ENCODE measurements around the gene FARS2. TPM values are rescaled to one million over a fixed set of nuclear protein-coding genes. Genes with fewer than 3 reads are reported as not detected.

FARS2 gene
- total RNA-seq, 2 experiments from 2014 or later: 16.7 to 20.2 TPM

DNA sequence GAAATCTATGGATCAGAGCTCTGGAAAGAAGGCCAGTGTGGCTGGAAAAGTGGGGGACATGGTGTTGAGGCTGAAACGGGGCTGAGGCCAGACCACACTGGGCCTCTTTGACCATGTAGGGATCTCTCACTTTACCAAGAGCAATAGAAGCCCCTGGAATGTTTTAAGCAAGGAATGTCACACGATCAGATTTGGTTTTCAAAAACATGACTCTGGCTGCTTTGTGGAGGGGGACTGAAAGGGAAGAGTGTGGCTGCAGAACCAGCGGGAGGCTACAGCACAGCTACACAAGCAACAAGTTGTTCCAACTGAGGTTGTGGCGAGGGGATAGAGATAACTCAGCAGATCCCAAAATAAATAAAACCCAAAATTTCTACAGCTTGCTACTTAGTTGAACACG, 399.5 kb downstream of the FARS2 start:
- no peak overlapping the region for H3K4me3 Mint-ChIP-seq
- H3K9me3 Mint-ChIP-seq (ENCODE audit: insufficient read depth): no peaks in the 10 kb centered on the region
- CTCF ChIA-PET: no interaction called here
- peaks cover 9% of the 10 kb centered on the region for H3K36me3 Mint-ChIP-seq (ENCODE audit: low read depth)
- DNase-seq (no peak), ATAC-seq (no peak)
- peaks cover 16% of the 10 kb centered on the region for H3K4me1 Mint-ChIP-seq (ENCODE audit: low read depth)
- H3K27ac Mint-ChIP-seq: no peak overlapping the region
- POLR2A ChIA-PET: no interaction called here
- H3K27me3 Mint-ChIP-seq (ENCODE audit: low read depth): no peaks in the 10 kb centered on the region

DNA sequence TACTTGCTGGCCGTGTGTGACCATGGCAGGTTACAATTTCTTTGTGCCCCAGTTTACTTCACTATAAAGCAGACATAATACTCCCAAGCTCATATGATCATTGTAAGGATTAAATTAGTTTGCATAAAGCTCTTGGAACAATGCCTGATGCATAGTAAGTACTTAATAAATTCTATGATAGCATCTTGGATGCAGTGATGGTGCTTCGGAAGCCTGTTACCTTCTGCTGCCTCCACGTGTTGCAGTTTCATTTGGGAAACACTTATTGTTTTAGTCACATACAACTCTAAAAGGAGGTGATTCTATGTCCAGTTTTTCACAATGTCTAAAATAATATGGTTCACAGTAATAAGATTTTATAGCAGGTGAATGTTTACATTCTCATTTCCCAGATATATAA, 401.5 kb downstream of the FARS2 start:
- Mint-ChIP-seq H3K36me3 (ENCODE audit: low read depth) (peaks cover 4% of the 10 kb centered on the region), H3K4me3 (no peak overlapping the region), H3K9me3 (ENCODE audit: insufficient read depth) (no peaks in the 10 kb centered on the region), H3K27ac (no peak overlapping the region), H3K4me1 (ENCODE audit: low read depth) (peaks cover 32% of the 10 kb centered on the region), H3K27me3 (ENCODE audit: low read depth) (no peaks in the 10 kb centered on the region)
- ATAC-seq: no peak
- ChIA-PET CTCF (no interaction called here), POLR2A (no interaction called here)
- no peak for DNase-seq

GRCh38 chr6:5663259-5663658, 401.9 kb downstream of the FARS2 start:
- Mint-ChIP-seq H3K27me3 (ENCODE audit: low read depth) (no peaks in the 10 kb centered on the region), H3K36me3 (ENCODE audit: low read depth) (peaks cover 4% of the 10 kb centered on the region), H3K27ac (no peak overlapping the region), H3K9me3 (ENCODE audit: insufficient read depth) (no peaks in the 10 kb centered on the region), H3K4me1 (ENCODE audit: low read depth) (peaks cover 37% of the 10 kb centered on the region), H3K4me3 (no peak overlapping the region)
- DNase-seq (no peak), ATAC-seq (no peak)
- POLR2A ChIA-PET: interaction anchor here (1.2 kb wide), 1 partner anchor 12 kb away, joined by 3 read pairs; no protein-coding TSS in a partner anchor
- CTCF ChIA-PET: no interaction called here

DNA sequence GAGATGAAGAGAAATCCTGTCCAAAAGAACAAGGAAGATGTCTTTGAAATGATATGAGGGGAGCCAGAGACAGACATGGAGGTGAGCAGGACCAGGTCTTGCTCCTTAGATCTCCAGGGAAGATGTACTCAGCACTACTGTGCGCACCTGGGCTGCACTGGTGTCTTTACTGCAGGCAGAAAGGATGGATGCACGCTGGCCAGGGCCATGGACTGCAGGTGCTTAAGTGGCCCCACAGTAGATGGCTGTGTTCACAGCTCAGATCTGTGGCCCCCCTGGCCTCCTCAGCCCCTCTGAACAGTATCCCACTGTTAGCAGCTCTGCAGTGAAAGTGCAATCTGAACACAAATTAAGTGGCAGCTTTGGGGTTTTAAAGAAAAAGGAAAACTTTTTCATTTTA, 402.4 kb downstream of the FARS2 start:
- ChIA-PET POLR2A (interaction anchor here (1.2 kb wide), 1 partner anchor 12 kb away, joined by 3 read pairs; no protein-coding TSS in a partner anchor), CTCF (no interaction called here)
- DNase-seq (no peak), ATAC-seq (no peak)
- H3K9me3 Mint-ChIP-seq (ENCODE audit: insufficient read depth): no peaks in the 10 kb centered on the region
- peaks cover 4% of the 10 kb centered on the region for H3K36me3 Mint-ChIP-seq (ENCODE audit: low read depth)
- no peaks in the 10 kb centered on the region for H3K27me3 Mint-ChIP-seq (ENCODE audit: low read depth)
- no peak overlapping the region for H3K27ac Mint-ChIP-seq
- H3K4me1 Mint-ChIP-seq (ENCODE audit: low read depth): peaks cover 40% of the 10 kb centered on the region
- no peak overlapping the region for H3K4me3 Mint-ChIP-seq

DNA sequence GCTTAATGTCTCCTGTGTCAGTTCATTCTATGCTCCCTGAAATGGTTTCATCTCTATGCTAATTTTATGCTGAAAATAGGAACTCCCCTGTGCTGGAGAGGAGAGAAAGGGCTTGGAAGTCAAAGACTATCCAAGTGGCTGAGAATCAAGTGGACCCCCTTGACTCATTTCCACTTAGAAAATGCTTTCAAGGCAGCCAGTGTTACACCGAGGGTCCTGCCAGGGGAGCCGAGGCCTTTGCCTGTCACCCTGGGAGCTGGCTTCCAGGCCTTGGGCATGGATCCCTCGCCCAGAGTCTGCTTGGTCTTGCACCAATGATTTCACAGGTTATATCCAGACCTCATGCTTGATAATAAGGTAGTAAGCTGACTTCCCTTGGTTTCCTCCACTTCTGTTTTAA, 402.8 kb downstream of the FARS2 start:
- POLR2A ChIA-PET: interaction anchor here (1.0 to 1.2 kb wide), 2 partner anchors 13 to 53 kb away, joined by 3 read pairs; no protein-coding TSS in a partner anchor
- CTCF ChIA-PET: interaction anchor here (1.2 kb wide), 1 partner anchor 228 kb away, joined by 3 read pairs; no protein-coding TSS in a partner anchor
- Mint-ChIP-seq H3K4me1 (ENCODE audit: low read depth) (peaks cover 41% of the 10 kb centered on the region), H3K27me3 (ENCODE audit: low read depth) (no peaks in the 10 kb centered on the region), H3K27ac (no peak overlapping the region), H3K36me3 (ENCODE audit: low read depth) (peaks cover 4% of the 10 kb centered on the region), H3K4me3 (no peak overlapping the region), H3K9me3 (ENCODE audit: insufficient read depth) (no peaks in the 10 kb centered on the region)
- ATAC-seq (no peak), DNase-seq (no peak)

DNA sequence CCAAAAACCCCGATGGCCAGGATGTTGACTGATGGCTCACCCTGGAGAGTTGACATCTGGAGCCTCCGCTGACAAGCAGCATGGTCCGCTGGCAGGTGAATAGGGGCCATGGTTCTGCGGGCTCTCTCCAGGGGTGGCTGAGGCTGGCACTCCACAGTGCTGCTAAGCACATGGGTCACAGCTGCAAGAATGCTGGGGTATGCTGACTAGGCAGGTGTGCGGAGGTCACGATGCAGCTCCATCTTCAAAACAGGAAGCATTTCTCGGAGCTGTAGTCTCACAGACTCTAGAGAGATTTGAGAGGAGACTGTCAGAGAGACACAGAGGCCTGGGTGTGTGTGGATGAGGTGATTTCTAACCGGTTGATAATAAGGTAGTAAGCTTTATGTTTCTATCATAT, 403.9 kb downstream of the FARS2 start:
- Mint-ChIP-seq H3K36me3 (ENCODE audit: low read depth) (peaks cover 6% of the 10 kb centered on the region), H3K4me3 (peak overlapping the region; percentile 48), H3K27me3 (ENCODE audit: low read depth) (no peaks in the 10 kb centered on the region), H3K27ac (peak overlapping the region; percentile 81), H3K4me1 (ENCODE audit: low read depth) (peaks cover 47% of the 10 kb centered on the region), H3K9me3 (ENCODE audit: insufficient read depth) (no peaks in the 10 kb centered on the region)
- DNase-seq (peak; percentile 37), ATAC-seq (peak; percentile 45)
- ChIA-PET CTCF (interaction anchor here (1.2 to 1.4 kb wide), 2 partner anchors 194 to 227 kb away, joined by 3 to 7 read pairs; no protein-coding TSS in a partner anchor), POLR2A (interaction anchor here (1.0 kb wide), 1 partner anchor 54 kb away, joined by 3 read pairs; no protein-coding TSS in a partner anchor)

DNA sequence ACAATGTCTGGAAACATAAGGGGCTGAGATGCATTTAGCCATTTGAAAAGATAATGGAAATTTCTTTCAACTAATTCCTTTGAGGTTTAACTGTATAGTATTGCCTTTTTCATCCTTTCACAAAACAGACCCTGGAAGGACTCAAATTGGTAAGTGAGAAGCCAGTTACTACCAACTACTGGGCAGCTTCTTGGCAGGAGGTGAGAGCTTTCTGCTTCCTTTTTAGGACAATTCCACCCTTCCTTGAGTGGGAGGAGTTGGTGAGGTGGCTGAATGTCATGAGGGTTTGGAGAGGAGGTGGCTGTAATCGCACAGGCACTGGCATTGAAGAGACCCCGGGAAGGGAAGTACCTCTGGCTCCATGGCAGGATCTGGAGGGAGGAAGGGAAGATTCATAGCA, 404.4 kb downstream of the FARS2 start:
- ChIA-PET CTCF (interaction anchor here (1.4 kb wide), 1 partner anchor 194 kb away, joined by 7 read pairs; no protein-coding TSS in a partner anchor), POLR2A (no interaction called here)
- DNase-seq (no peak), ATAC-seq (no peak)
- H3K27ac Mint-ChIP-seq: peak overlapping the region; percentile 81
- peaks cover 7% of the 10 kb centered on the region for H3K36me3 Mint-ChIP-seq (ENCODE audit: low read depth)
- H3K4me1 Mint-ChIP-seq (ENCODE audit: low read depth): peaks cover 52% of the 10 kb centered on the region
- H3K27me3 Mint-ChIP-seq (ENCODE audit: low read depth): no peaks in the 10 kb centered on the region
- peak overlapping the region; percentile 48 for H3K4me3 Mint-ChIP-seq
- no peaks in the 10 kb centered on the region for H3K9me3 Mint-ChIP-seq (ENCODE audit: insufficient read depth)

DNA sequence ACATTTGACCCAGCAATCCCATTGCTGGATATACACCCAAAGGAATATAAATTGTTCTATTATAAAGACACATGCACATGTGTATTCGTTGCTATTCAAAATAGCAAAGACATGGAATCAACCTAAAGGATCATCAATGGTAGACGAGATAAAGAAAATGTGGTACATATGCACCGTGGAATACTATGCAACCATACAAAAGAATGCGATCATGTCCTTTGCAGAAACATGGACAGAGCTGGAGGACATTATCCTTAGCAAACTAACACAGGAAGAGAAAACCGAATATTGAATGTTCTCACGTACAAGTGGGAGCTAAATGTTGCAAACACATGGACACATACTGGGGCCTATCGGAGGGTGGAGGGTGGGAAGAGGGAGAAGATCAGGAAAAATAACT, 405.4 kb downstream of the FARS2 start:
- Mint-ChIP-seq H3K4me3 (no peak overlapping the region), H3K4me1 (ENCODE audit: low read depth) (peaks cover 62% of the 10 kb centered on the region), H3K9me3 (ENCODE audit: insufficient read depth) (no peaks in the 10 kb centered on the region), H3K27ac (peak overlapping the region; percentile 15), H3K36me3 (ENCODE audit: low read depth) (peaks cover 12% of the 10 kb centered on the region), H3K27me3 (ENCODE audit: low read depth) (no peaks in the 10 kb centered on the region)
- DNase-seq (no peak), ATAC-seq (no peak)
- ChIA-PET CTCF (no interaction called here), POLR2A (no interaction called here)

DNA sequence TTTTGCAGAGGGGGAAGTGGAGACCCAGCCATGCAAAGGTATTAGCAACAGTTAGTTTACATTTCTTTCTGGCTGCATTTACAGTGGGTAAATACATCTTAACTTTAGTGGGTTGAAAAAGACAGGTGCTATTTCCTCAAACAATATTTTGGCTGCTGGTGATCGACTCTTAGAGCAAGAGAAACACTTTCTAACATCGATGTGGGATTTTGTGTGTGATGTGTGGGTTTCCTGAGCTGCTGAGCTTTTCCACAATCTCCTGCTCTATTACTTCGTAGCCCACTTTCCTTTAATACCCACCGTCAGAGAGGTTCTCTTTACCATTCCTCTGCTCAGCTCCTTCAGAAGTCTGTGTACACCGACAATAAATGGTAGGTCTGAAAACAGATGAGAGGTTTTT, 406.4 kb downstream of the FARS2 start:
- ATAC-seq (peak; percentile 72), DNase-seq (peak; percentile 68)
- H3K9me3 Mint-ChIP-seq (ENCODE audit: insufficient read depth): no peaks in the 10 kb centered on the region
- ChIA-PET CTCF (interaction anchor here (1.7 kb wide), 1 partner anchor 196 kb away, joined by 8 read pairs; no protein-coding TSS in a partner anchor), POLR2A (no interaction called here)
- no peaks in the 10 kb centered on the region for H3K27me3 Mint-ChIP-seq (ENCODE audit: low read depth)
- peak overlapping the region; percentile 88 for H3K27ac Mint-ChIP-seq
- H3K36me3 Mint-ChIP-seq (ENCODE audit: low read depth): peaks cover 14% of the 10 kb centered on the region
- peak overlapping the region; percentile 20 for H3K4me3 Mint-ChIP-seq
- peaks cover 68% of the 10 kb centered on the region for H3K4me1 Mint-ChIP-seq (ENCODE audit: low read depth)

- ChIA-PET POLR2A (no interaction called here), CTCF (interaction anchor here (2.0 kb wide), 1 partner anchor 199 kb away, joined by 19 read pairs; no protein-coding TSS in a partner anchor)
- no peak for ATAC-seq
Measured at GRCh38 chr6:5670381-5670780, 409.1 kb downstream of the FARS2 start.

DNA sequence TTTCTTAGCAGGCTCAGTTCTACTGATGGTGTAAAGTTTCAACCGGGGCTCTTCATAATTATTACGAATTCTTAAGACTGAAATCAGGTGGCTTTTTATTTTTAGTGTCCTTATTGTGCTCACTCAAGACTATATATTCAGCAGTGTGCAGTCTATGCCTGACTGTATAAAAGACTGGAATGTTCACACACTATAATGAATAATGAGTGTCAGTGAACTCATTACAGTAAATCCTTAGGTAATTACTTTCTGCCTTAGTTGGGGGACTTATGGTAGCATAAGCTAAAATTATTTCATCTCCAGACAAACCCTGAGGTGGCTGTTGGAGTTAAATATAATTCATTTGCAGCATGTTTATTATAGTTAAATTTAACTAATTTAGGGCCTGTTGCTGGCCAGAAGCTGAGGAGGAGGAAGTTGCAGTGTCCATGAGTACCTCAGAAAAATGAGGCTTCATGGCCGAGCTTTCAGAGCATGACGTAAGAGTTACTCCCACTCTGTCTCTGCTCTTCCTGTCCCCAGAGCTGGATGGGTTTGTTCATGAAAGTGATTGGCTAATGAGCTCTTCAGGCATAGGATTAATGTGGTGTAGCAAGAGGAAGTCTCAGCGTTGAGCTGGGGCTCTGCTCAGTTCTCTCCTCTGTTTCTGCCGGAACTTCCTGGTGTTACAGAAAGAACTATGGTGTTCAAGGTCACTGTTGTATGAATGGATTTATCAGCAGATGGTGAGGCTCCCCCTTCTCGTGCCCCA, 409.7 kb downstream of the FARS2 start:
- ChIA-PET POLR2A (no interaction called here), CTCF (interaction anchor here (0.9 to 2.0 kb wide), 4 partner anchors 10 to 875 kb away, joined by 3 to 19 read pairs (median 4); no protein-coding TSS in a partner anchor)
- Mint-ChIP-seq H3K27ac (peak overlapping the region; percentile 79), H3K4me3 (peak overlapping the region; percentile 7), H3K27me3 (ENCODE audit: low read depth) (no peaks in the 10 kb centered on the region), H3K36me3 (ENCODE audit: low read depth) (peaks cover 14% of the 10 kb centered on the region), H3K9me3 (ENCODE audit: insufficient read depth) (no peaks in the 10 kb centered on the region), H3K4me1 (ENCODE audit: low read depth) (peaks cover 50% of the 10 kb centered on the region)
- ATAC-seq (peak; percentile 75), DNase-seq (peak; percentile 50)

More at GRCh38 chr6:5670381-5670780, 409.1 kb downstream of the FARS2 start:
- Mint-ChIP-seq H3K9me3 (ENCODE audit: insufficient read depth) (no peaks in the 10 kb centered on the region), H3K36me3 (ENCODE audit: low read depth) (peaks cover 14% of the 10 kb centered on the region), H3K27ac (no peak overlapping the region), H3K4me3 (no peak overlapping the region), H3K4me1 (ENCODE audit: low read depth) (peaks cover 57% of the 10 kb centered on the region), H3K27me3 (ENCODE audit: low read depth) (no peaks in the 10 kb centered on the region)
- DNase-seq: no peak
